ENCODE measurements around the gene TRPM3. TPM values are rescaled to one million over a fixed set of nuclear protein-coding genes. Genes with fewer than 3 reads are reported as not detected.

The TRPM3 gene
- total RNA-seq, 4 donors from 2014 or later, result 0.57 to 4.4 (median 1.4) TPM; not detected in 1

DNA sequence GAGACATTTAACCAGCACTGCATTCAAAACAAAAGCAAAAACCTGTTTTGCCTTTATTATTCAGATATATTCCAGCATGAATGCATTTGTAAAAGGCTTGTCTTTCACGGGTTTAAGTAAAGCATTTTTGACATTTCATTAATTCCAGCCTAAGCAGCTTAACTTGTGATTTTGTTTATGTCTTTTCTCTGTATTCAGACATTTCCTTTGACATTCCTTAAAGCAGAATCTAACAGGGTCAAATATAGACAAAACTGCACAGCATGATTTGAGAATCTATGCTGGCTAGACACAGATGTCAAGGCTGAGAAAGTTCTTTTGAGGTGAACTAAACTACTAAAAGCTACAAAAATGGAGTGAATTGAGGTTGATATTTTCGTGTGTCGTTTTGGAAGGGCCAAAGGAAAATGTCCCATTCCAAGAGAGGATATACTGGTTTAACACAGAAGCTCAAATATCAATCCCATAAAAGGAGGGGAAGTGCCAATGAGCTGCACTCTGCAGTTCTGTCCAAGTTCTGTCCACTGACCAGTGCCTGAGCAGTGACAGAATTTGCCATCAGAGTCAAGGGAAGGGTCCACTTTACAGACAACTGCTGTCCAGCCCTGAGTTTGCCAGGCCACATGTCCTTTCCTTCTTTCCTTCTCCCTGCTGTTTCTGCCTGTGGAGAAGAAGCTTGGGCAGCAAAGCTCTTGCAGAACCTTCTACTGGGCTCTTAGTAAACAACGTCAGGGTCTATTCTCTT, 508.2 kb downstream of the TRPM3 start:
- TF ChIP-seq, protein P1, sequence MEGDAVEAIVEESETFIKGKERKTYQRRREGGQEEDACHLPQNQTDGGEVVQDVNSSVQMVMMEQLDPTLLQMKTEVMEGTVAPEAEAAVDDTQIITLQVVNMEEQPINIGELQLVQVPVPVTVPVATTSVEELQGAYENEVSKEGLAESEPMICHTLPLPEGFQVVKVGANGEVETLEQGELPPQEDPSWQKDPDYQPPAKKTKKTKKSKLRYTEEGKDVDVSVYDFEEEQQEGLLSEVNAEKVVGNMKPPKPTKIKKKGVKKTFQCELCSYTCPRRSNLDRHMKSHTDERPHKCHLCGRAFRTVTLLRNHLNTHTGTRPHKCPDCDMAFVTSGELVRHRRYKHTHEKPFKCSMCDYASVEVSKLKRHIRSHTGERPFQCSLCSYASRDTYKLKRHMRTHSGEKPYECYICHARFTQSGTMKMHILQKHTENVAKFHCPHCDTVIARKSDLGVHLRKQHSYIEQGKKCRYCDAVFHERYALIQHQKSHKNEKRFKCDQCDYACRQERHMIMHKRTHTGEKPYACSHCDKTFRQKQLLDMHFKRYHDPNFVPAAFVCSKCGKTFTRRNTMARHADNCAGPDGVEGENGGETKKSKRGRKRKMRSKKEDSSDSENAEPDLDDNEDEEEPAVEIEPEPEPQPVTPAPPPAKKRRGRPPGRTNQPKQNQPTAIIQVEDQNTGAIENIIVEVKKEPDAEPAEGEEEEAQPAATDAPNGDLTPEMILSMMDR (IDR thresholded peaks at IDR 0.05; ENCODE audit: low read depth), result no peak

DNA sequence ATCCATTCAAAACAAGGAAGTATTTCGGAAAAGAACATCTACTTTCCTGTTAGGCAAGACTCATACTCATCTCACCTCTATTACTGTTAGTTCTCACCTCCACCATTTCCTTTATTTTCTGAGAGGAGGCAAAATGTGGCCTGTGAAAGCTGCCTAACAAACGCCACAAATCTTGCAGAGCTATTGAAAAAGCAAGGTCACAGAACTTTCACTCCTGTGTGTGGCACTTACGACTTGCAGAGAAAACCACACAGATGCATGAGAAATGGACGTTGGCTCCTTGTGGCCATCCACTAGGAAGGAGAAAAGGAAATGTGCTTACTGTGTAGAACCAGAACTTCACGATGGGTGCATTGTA, 511.2 kb downstream of the TRPM3 start:
- TF ChIP-seq, protein P1 (IDR thresholded peaks at IDR 0.05; ENCODE audit: low read depth), result no peak

DNA sequence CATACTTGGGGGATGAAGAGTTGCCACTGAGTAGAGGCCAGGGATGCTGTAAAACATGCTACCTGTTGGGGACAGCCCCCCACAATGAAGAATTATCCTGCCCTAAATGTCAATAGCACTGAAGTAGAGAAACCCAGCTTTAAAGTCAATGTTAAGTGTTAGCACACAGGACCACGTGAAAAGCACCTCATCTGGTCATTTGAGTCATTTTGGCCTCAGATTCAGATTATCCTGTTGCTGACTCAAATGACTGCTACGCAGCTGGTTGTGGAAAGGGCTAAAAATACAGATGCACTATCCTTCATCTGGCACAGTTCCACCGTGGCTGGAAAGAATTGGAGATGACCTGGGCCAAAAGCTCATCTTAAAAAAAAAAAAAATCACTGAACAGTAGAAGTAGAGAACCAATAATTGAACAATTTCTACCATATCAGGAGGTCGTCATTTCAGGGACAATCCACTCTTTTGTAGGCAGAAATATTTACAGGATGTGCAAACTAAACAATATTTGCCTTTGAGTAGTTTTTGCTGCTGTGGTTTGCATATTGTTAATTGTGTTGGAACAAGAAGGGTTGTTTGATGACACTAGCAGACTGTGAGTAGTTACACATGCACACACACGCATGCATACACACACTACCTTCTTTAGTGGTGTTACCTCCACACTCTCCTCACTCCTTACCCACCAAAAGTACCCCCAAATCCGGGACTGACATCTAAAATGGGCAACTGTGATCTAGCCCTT, 511.7 kb downstream of the TRPM3 start:
- TF ChIP-seq, protein P1 (IDR thresholded peaks at IDR 0.05; ENCODE audit: low read depth), result no peak

DNA sequence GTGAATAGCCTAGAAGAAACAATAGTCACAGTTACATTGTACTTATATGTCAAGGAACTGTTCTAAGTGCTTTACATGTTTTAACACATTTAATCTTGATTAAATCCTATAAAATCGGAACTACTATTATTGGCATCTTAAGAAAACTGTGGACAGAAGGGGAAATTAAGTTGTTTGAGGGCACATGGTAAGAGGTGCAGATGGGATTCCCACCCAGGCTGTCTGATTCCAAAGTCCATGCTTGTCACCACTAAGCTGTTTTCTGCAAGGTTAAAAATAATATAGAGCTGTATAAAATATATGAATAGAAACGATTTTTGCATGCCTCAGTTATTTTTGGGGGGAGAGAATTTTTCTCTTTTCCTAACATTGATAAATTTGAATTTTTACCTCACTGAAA, 512.4 kb downstream of the TRPM3 start:
- TF ChIP-seq, protein P1 (IDR thresholded peaks at IDR 0.05; ENCODE audit: low read depth), result no peak

DNA sequence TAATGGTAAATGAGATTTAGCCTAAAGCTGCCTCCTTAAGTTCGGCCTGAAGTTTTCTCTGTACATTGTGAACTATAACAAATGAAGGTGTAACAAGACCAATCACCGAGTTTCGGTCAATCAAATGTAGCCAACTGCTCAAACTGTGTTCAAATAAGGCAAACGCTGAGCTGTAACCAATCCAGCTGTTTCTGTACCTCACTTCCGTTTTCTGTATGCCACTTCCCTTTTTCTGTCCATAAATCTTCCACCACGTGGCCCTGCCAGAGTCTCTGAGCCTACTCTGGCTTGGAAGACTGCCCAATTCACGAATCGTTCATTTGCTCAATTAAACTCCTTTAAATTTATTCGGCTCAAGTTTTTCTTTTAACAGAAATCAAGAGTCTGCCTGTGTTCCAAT, 513.5 kb downstream of the TRPM3 start:
- TF ChIP-seq, protein P1 (IDR thresholded peaks at IDR 0.05; ENCODE audit: low read depth), result no peak

DNA sequence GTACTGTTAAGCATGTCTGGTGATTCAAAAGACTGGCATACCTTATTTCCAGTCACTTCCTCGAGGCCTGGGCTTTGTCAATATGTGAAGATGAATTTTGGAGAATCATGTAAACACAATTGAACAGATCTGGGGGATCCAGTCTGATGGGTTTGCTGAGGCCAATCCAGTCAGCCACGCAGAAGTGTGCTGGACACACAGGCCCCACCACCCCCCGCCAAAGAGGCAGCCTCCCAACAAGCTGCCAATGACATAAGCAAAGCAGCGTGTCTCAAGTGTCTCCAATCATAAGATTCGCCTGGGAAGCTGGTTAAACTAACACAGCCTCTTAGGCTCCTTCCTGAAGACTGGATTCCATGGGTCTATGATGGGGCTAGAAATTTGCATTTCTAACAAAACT, 514.1 kb downstream of the TRPM3 start:
- TF ChIP-seq, protein P1 (IDR thresholded peaks at IDR 0.05; ENCODE audit: low read depth), result no peak

DNA sequence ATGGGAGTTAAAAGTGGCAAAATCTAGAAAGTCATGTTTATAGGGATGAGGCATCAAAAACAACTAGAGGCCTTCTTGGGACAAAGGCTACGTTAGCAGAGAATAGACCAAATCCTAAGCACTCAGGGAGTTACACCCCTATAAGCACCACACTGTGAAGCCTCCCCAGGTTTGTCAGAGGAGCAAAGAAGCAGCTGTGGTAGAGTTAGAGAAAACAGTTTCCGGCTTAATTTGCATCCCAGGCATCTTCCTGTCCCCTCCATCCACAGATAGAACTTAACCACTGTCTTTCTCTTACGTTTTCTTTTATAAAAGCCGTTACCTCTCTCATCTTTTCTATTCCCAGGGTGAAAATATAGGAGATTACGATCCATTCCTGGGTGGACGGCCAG, 518.4 kb downstream of the TRPM3 start:
- TF ChIP-seq, protein P1 (IDR thresholded peaks at IDR 0.05; ENCODE audit: low read depth), result no peak

Measured in subcutaneous adipose tissue (tissue), 4 donors.